Suppressor macrophage (primary cell): ENCODE measurements around the gene TC2N.
A peak's percentile ranks its signal among the peaks of the same experiment; 100 is the strongest.
"Not testable (repeated sequence)": the region's sequence is repeated elsewhere in the genome, so short reads cannot be mapped to it uniquely, and the experiment has no call there.

Source experiments
- DNase-seq, 4 experiments: peaks; one replicate each; pipeline ENCODE4 v3.0.0-alpha.2; 2020 to 2022

Gene TC2N

GRCh38 chr14:91834571-91834970 lies 32.8 kb downstream of the TC2N start:
- no peak for DNase-seq

DNA sequence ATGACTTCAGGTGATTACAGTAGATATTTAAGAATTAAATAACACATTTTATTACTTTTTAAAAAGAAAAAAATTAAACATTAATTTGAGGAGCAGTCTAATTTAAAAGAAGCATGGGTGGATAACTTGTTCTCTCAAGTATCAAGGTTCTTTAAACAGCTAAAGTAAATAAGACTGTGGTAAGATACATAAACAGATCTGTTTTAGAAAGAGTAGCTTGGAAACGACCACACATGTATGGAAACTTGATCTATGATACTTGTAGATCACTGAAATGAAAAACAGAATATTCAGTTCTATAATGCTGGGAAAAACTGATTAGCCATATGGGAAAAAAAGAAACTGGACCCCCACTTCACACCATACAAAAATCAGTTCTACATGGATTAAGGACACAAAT lies 36.0 kb downstream of the TC2N start:
- no peak for DNase-seq

DNA sequence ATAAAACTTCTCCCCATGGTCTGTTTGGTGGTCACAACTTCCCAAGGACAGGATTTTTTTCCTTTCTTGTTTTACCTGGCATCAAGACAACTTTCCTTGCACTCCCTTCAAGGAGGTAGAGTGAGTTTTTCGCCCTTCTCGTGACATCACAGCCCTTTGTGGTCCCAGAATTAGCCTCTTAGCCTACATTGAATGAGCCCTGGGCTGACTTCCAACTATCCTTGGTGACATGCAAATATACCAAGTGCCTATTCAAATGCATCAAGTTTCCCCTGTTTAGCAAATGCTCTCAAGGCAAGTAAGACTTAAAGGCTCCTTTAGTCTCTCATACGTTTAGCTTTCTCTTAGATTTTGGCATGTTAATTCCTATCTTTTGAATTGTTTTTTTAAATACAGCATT lies 36.6 kb downstream of the TC2N start:
- no peak for DNase-seq

GRCh38 chr14:91829511-91829910 lies 37.8 kb downstream of the TC2N start:
- DNase-seq = no peak

GRCh38 chr14:91827746-91828145 lies 39.6 kb downstream of the TC2N start:
- DNase-seq = no peak

GRCh38 chr14:91817566-91818325 lies 49.6 kb downstream of the TC2N start:
- peak in 3 of 4 experiments; percentile 1 to 9 (median 4) for DNase-seq

DNA sequence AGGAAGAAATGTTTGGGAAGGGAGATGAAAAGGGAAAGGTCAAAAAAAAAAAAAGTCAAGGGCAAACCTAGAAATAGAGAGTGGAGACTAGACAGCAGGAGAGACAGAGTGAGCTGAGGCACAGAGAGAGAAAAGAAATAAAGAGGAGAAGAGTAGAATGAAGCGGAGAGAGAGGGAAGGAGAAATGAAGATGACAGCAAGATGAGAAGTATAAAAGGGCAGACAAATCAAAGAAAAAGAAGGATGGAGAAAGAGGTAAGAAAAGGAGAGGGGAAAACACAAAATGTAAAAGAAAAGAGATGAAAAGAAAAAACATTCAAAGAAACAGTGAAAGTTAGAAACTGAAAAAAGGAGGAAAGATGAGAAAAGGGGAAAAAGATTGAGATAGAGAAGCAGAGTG lies 53.0 kb downstream of the TC2N start:
- no peak for DNase-seq

- DNase-seq = no peak
These were observed 56.6 kb downstream of the TC2N start for GRCh38 chr14:91810699-91811098.

- no peak for DNase-seq
These were observed 60.6 kb downstream of the TC2N start for GRCh38 chr14:91806716-91807115.

GRCh38 chr14:91806094-91806493 lies 61.2 kb downstream of the TC2N start:
- not testable (repeated sequence) for DNase-seq

GRCh38 chr14:91805659-91806058 lies 61.7 kb downstream of the TC2N start:
- DNase-seq = no peak

DNA sequence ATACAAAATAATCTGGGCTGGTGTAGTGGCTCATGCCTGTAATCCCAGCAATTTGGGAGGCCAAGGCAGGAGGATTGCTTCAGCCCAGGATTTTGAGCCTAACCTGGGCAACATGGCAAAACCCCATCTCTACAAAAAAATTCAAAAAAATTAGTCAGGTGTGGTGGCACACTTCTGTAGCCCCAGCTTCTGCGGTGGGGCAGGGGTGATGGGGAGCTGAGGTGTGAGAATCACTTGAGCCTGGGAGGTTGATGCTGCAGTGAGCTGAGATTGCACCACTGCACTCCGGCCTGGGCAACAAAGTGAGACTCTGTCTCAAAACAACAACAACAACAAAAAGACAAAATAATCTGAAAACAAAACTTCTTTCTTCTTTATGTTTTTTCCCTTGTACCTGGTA lies 66.0 kb downstream of the TC2N start:
- no peak for DNase-seq

GRCh38 chr14:91796617-91797347 lies 70.6 kb downstream of the TC2N start:
- DNase-seq = no peak

GRCh38 chr14:91793704-91794103 lies 73.6 kb downstream of the TC2N start:
- no peak for DNase-seq

GRCh38 chr14:91786188-91786587 lies 81.1 kb downstream of the TC2N start:
- no peak for DNase-seq

GRCh38 chr14:91780452-91780851 lies 86.9 kb downstream of the TC2N start:
- DNase-seq = peak; percentile 10 to 58 (median 32)

DNA sequence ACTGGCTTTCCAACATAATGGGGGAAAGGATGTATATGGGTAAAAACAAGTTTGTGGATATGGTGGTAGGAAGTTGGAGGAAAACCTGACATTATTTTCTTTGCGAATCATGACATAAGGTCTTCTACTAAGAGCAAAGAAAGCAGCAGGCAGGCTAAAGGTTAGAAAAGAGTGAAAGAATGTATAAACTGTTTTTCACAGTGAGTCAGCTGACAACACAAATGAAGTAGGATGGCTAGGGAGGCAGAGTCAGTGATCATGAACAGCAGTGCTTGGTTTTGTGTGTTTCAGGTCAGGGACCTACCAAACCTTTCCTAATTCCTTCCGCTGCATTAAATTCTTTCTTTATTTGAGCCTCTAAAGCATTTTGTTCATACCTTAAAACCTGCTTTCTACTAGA lies 89.1 kb downstream of the TC2N start:
- DNase-seq = no peak

- DNase-seq = peak; percentile 6 to 38 (median 30)
These were observed 92.9 kb downstream of the TC2N start for GRCh38 chr14:91774140-91775096.

DNA sequence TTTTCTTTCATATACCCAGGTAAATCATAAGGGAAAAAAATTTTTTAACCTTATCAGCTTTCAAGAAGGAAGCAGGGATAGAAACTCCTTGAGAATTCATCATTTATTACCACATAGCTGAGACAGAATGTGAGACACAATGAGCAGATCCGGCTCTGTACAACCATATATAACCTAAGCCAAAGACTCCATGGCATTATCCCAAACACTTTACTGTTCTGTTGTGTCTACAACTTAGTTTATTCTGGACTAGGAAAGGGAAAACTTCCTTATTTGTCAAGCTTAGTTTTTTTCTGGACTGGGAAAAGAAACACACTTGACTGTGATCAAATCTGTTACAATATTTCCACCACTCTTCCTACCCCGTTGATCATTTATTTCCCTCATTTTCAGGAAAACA lies 97.2 kb downstream of the TC2N start:
- DNase-seq = no peak

GRCh38 chr14:91755570-91756295 lies 111.6 kb downstream of the TC2N start:
- DNase-seq = no peak

DNA sequence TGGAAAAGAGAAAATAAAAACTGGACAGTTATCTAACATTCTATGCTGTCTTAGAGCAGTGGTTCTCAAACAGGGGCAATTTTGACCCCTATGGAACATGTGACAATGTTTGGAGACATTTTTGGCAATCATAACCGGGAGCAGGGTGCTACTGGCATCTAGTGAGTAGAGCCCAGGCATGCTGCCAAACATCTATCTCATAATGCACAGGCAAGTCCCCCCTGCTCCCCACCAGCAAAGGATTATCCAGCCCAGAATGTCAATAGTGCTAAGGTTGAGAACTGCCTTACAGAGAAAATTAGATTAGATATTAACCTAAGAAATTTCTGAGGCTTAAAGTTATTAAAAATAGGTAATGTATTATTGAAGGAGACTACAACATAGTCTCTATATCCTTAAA lies 112.5 kb downstream of the TC2N start:
- no peak for DNase-seq

- no peak for DNase-seq
These were observed 113.2 kb downstream of the TC2N start for GRCh38 chr14:91754185-91754584.
